Measurements from ENCODE around the gene INTS6L. TPM values are rescaled to one million over a fixed set of nuclear protein-coding genes. Genes with fewer than 3 reads are reported as not detected.
"Not testable (repeated sequence)": the region's sequence is repeated elsewhere in the genome, so short reads cannot be mapped to it uniquely, and the experiment has no call there.

Gene INTS6L
- total and polyA plus RNA-seq, 8 donors = 6.2 to 40.6 (median 34.5) TPM

DNA sequence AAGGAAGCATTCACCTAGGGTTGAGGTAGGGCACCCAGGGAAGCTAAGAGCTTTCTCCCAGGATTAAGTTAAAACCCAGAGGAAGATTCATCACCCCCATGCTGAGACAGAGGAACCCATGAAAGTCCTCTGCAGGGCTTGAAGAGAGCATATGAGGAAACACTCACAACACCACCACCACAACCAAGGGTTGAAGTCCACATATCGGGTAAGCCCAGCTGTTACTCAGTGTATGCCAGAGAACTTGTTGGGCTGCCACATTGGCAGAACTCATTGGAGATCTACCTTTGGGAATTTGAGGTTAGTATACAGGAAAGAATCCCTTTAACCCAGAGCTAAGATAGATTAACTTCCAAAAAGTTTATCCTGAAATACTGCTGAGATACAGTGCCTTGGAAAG is 75.1 kb downstream of the INTS6L start:
- TF ChIP-seq, protein P1, sequence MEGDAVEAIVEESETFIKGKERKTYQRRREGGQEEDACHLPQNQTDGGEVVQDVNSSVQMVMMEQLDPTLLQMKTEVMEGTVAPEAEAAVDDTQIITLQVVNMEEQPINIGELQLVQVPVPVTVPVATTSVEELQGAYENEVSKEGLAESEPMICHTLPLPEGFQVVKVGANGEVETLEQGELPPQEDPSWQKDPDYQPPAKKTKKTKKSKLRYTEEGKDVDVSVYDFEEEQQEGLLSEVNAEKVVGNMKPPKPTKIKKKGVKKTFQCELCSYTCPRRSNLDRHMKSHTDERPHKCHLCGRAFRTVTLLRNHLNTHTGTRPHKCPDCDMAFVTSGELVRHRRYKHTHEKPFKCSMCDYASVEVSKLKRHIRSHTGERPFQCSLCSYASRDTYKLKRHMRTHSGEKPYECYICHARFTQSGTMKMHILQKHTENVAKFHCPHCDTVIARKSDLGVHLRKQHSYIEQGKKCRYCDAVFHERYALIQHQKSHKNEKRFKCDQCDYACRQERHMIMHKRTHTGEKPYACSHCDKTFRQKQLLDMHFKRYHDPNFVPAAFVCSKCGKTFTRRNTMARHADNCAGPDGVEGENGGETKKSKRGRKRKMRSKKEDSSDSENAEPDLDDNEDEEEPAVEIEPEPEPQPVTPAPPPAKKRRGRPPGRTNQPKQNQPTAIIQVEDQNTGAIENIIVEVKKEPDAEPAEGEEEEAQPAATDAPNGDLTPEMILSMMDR (IDR thresholded peaks at IDR 0.05) = no peak
- DNase-seq (no peak), ATAC-seq (no peak)
- no peaks in the 10 kb centered on the region for H3K36me3 ChIP-seq
- H3K9me3 ChIP-seq = no peaks in the 10 kb centered on the region
- no peak overlapping the region for H3K27ac ChIP-seq
- no peaks in the 10 kb centered on the region for H3K27me3 ChIP-seq
- intact Hi-C loops (cut with DNase I) = no loop called here
- no peaks in the 10 kb centered on the region for H3K4me1 ChIP-seq
- no peak overlapping the region for H3K4me3 ChIP-seq

DNA sequence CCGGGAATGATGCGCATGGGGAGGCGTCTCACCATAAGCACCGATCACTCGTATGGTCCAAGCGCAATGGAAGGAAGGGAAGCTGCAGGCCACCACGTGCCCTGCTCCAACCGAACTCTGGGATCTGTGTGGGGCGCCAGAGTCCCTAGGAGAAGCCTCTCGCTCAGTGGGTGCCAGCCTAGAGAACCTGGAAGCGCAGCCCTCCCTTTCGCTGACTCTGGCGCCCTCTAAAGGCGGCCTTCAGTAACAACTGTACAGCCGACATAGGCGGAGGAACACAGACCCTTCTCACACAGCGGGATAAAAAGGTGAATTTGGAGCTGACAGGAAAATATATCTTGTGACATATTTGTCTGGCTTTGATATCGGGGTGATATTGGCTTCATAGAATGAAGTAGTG is 76.0 kb downstream of the INTS6L start:
- H3K4me1 ChIP-seq = no peaks in the 10 kb centered on the region
- H3K36me3 ChIP-seq = no peaks in the 10 kb centered on the region
- H3K27ac ChIP-seq = no peak overlapping the region
- intact Hi-C loops (cut with DNase I) = no loop called here
- no peak overlapping the region for H3K4me3 ChIP-seq
- no peaks in the 10 kb centered on the region for H3K27me3 ChIP-seq
- ATAC-seq = peak; percentile 78
- TF ChIP-seq, protein P1 (IDR thresholded peaks at IDR 0.05) = peak; percentile 27 to 48
- no peaks in the 10 kb centered on the region for H3K9me3 ChIP-seq
- DNase-seq = peak in 3 of 4 donors; percentile 0 to 35 (median 14)

DNA sequence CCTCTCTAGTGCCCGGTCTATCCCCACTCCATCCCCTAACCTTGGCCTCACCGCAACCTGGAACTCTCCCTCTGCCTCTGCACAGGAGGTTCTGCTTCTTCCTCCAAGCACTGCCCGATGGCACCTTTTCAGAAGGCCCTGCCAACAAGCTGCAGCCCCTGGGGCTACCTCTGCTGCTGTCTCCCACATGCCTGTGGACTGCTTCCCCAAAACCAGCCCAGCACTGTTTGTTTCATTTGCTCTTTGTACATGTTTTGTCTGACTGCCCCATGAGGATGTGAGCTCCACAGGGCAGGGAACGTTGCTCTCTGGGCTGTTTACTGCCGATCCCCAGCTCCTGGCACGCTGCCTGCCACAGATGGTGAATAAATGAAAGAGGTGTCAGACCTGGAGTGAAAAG is 85.4 kb downstream of the INTS6L start:
- ATAC-seq = no peak
- Histone ChIP-seq H3K36me3 (no peaks in the 10 kb centered on the region), H3K27me3 (no peaks in the 10 kb centered on the region), H3K9me3 (no peaks in the 10 kb centered on the region), H3K4me1 (no peaks in the 10 kb centered on the region), H3K4me3 (no peak overlapping the region), H3K27ac (no peak overlapping the region)
- DNase-seq = no peak
- TF ChIP-seq, protein P1 (IDR thresholded peaks at IDR 0.05) = no peak
- intact Hi-C loops (cut with DNase I) = no loop called here

DNA sequence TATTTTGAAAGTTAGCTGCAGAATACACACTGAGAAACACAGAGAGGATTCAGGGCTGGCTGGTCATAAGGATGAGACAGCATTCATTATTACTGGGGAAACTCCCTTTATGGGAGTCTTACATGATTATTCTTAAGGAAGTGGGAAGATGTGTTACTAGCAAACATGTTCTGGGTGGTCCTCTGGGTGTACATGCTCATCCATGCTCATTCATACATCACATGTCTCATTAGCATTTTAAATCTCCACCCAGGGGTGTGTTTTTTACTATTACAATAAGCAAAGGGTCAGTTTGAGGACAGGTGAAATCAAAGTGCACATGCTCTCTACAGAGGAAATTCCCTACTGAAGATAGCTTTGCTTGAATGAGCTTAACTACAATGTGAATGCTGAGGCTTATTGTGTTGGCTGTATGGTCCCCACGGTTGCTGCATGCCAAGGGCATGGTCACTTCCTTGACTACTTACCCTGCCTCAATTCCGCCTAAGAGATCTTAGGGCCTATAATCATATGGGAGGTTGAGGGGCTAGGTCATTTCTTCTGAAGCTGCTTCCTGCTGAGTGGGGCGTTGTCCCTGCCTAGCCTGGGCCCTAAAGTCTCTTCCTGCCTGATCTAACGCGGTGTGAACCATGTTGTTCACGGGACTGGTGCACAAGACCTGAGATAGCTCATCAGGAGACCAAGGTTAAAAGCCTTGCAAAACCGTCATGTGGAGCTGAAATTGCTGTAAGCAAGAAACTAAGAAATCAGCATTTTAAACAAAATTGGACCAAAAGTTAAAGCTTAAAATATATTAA is 104.1 kb downstream of the INTS6L start:
- H3K4me3 ChIP-seq; H3K9me3 ChIP-seq; intact Hi-C loops (cut with DNase I): not testable (repeated sequence)

DNA sequence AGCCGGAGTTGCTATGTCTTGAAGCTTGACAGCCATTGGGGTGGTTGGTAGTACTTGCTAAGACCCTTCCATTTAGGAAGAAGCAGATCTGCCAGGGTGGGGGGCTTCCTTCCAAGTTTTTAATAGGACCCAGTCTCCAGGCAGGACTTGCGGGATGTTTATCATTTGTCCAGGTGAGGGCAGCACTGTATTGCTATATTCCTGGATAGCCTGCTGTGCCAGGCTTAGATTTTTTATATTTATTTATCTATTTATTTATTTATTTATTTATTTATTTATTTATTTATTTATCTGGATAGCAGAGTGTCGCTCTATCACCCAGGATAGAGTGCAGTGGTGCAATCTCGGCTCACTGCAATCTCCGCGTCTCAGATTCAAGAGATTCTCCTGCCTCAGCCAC is 105.5 kb downstream of the INTS6L start:
- DNase-seq (peak in 1 of 4 donors; percentile 13), ATAC-seq (peak; percentile 49)
- Histone ChIP-seq H3K9me3 (no peaks in the 10 kb centered on the region), H3K36me3 (no peaks in the 10 kb centered on the region), H3K27ac (no peak overlapping the region), H3K4me1 (no peaks in the 10 kb centered on the region), H3K4me3 (no peak overlapping the region), H3K27me3 (no peaks in the 10 kb centered on the region)
- intact Hi-C loops (cut with DNase I) = no loop called here
- TF ChIP-seq, protein P1 (IDR thresholded peaks at IDR 0.05) = no peak

More for the DNA sequence above, 104.1 kb downstream of the INTS6L start:
- not testable (repeated sequence) for H3K4me1 ChIP-seq, DNase-seq, H3K36me3 ChIP-seq, ATAC-seq, H3K27ac ChIP-seq, H3K27me3 ChIP-seq

Measured in left lung (tissue), 10 donors.